NT2/D1 (cell line): ENCODE measurements around the gene CRTAC1.

Source experiments
- DNase-seq: peaks from one replicate; pipeline ENCODE4 v3.0.0-alpha.2; 2011; ENCODE audit warnings: low read depth, low spot score
- H3K27me3 ChIP-seq: 2 replicates; pipeline ENCODE4 v1.6.0; 2011; ENCODE audit warnings: mild to moderate bottlenecking; ENCODE audit not compliant: insufficient read length, insufficient read depth
- H3K36me3 ChIP-seq: 2 replicates; pipeline ENCODE4 v1.6.1; 2011; ENCODE audit warnings: mild to moderate bottlenecking, low read length, mixed read lengths; ENCODE audit not compliant: insufficient read depth, insufficient read length
- H3K4me1 ChIP-seq: 2 replicates; pipeline ENCODE4 v1.5.1; 2011; ENCODE audit not compliant: insufficient read depth, insufficient read length
- H3K4me3 ChIP-seq: 2 replicates; pipeline ENCODE4 v1.5.1; 2011; ENCODE audit warnings: low read depth; ENCODE audit not compliant: insufficient read length
- H3K9ac ChIP-seq: 2 replicates; pipeline ENCODE4 v1.6.0; 2011; ENCODE audit warnings: low read depth; ENCODE audit not compliant: insufficient read length
- H3K9me3 ChIP-seq: 2 replicates; pipeline ENCODE4 v1.5.1; 2011; ENCODE audit warnings: mild to moderate bottlenecking, low read length; ENCODE audit not compliant: insufficient read depth
- SUZ12 ChIP-seq: IDR thresholded peaks from 2 replicates; pipeline ENCODE4 v1.6.1; 2011; ENCODE audit not compliant: insufficient read length, insufficient read depth; ENCODE audit errors: extremely low read depth
- YY1 ChIP-seq: IDR thresholded peaks from 2 replicates; pipeline ENCODE4 v1.6.1; 2011; ENCODE audit not compliant: insufficient read length, insufficient read depth
- ZNF274 ChIP-seq: IDR thresholded peaks from 2 replicates; pipeline ENCODE4 v1.6.1; 2011; ENCODE audit warnings: mild to moderate bottlenecking, low read depth, low read length

CRTAC1 gene

GRCh38 chr10:97904576-97904975 lies 125.8 kb downstream of the CRTAC1 start:
- no peaks in the 10 kb centered on the region for H3K27me3 ChIP-seq
- DNase-seq: no peak

GRCh38 chr10:97904018-97904381 lies 126.4 kb downstream of the CRTAC1 start:
- TF ChIP-seq YY1 (no peak), ZNF274 (no peak), SUZ12 (no peak)
- H3K9me3 ChIP-seq: no peaks in the 10 kb centered on the region
- H3K9ac ChIP-seq: no peak overlapping the region
- H3K4me3 ChIP-seq: no peak overlapping the region
- DNase-seq: no peak
- no peaks in the 10 kb centered on the region for H3K27me3 ChIP-seq
- no peaks in the 10 kb centered on the region for H3K36me3 ChIP-seq
- peaks cover 2% of the 10 kb centered on the region for H3K4me1 ChIP-seq

More at GRCh38 chr10:97904576-97904975, 125.8 kb downstream of the CRTAC1 start:
- Histone ChIP-seq H3K4me3 (no peak overlapping the region), H3K4me1 (no peaks in the 10 kb centered on the region), H3K9ac (no peak overlapping the region), H3K36me3 (no peaks in the 10 kb centered on the region), H3K9me3 (no peaks in the 10 kb centered on the region)
- TF ChIP-seq ZNF274: no peak
- TF ChIP-seq SUZ12: no peak
- TF ChIP-seq YY1: no peak

GRCh38 chr10:97903128-97904017 lies 127.0 kb downstream of the CRTAC1 start:
- Histone ChIP-seq H3K36me3 (no peaks in the 10 kb centered on the region), H3K27me3 (no peaks in the 10 kb centered on the region), H3K9me3 (no peaks in the 10 kb centered on the region), H3K9ac (no peak overlapping the region), H3K4me1 (peaks cover 7% of the 10 kb centered on the region), H3K4me3 (no peak overlapping the region)
- TF ChIP-seq SUZ12: no peak
- no peak for TF ChIP-seq ZNF274
- no peak for TF ChIP-seq YY1
- DNase-seq: no peak

GRCh38 chr10:97901381-97901780 lies 129.0 kb downstream of the CRTAC1 start:
- no peak overlapping the region for H3K9ac ChIP-seq
- no peak for TF ChIP-seq SUZ12
- TF ChIP-seq ZNF274: no peak
- TF ChIP-seq YY1: no peak
- peaks cover 7% of the 10 kb centered on the region for H3K4me1 ChIP-seq
- no peak overlapping the region for H3K4me3 ChIP-seq
- no peak for DNase-seq
- no peaks in the 10 kb centered on the region for H3K9me3 ChIP-seq
- no peaks in the 10 kb centered on the region for H3K36me3 ChIP-seq
- H3K27me3 ChIP-seq: no peaks in the 10 kb centered on the region

GRCh38 chr10:97898429-97898828 lies 132.0 kb downstream of the CRTAC1 start:
- TF ChIP-seq SUZ12 (no peak), ZNF274 (no peak), YY1 (no peak)
- H3K9me3 ChIP-seq: no peaks in the 10 kb centered on the region
- H3K36me3 ChIP-seq: no peaks in the 10 kb centered on the region
- H3K4me1 ChIP-seq: peaks cover 7% of the 10 kb centered on the region
- H3K9ac ChIP-seq: no peak overlapping the region
- DNase-seq: no peak
- H3K4me3 ChIP-seq: no peak overlapping the region
- no peaks in the 10 kb centered on the region for H3K27me3 ChIP-seq

GRCh38 chr10:97896756-97897358 lies 133.6 kb downstream of the CRTAC1 start:
- peaks cover 7% of the 10 kb centered on the region for H3K4me1 ChIP-seq
- H3K9ac ChIP-seq: no peak overlapping the region
- TF ChIP-seq YY1 (no peak), ZNF274 (no peak), SUZ12 (no peak)
- DNase-seq: no peak
- H3K27me3 ChIP-seq: no peaks in the 10 kb centered on the region
- no peak overlapping the region for H3K4me3 ChIP-seq
- no peaks in the 10 kb centered on the region for H3K9me3 ChIP-seq
- no peaks in the 10 kb centered on the region for H3K36me3 ChIP-seq

- TF ChIP-seq SUZ12 (no peak), ZNF274 (no peak), YY1 (no peak)
- peaks cover 7% of the 10 kb centered on the region for H3K4me1 ChIP-seq
- no peak overlapping the region for H3K4me3 ChIP-seq
- H3K9ac ChIP-seq: no peak overlapping the region
- H3K36me3 ChIP-seq: no peaks in the 10 kb centered on the region
- H3K27me3 ChIP-seq: no peaks in the 10 kb centered on the region
- H3K9me3 ChIP-seq: no peaks in the 10 kb centered on the region
- DNase-seq: no peak
These were observed 134.5 kb downstream of the CRTAC1 start for GRCh38 chr10:97895915-97896314.

GRCh38 chr10:97895084-97895483 lies 135.3 kb downstream of the CRTAC1 start:
- H3K36me3 ChIP-seq: no peaks in the 10 kb centered on the region
- peaks cover 7% of the 10 kb centered on the region for H3K4me1 ChIP-seq
- TF ChIP-seq ZNF274 (no peak), SUZ12 (no peak), YY1 (no peak)
- no peak for DNase-seq
- H3K4me3 ChIP-seq: no peak overlapping the region
- H3K27me3 ChIP-seq: no peaks in the 10 kb centered on the region
- no peaks in the 10 kb centered on the region for H3K9me3 ChIP-seq
- no peak overlapping the region for H3K9ac ChIP-seq
